H1 (cell line): ENCODE data around the gene TBCEL.

Experiments
- CTBP2 ChIP-seq: IDR thresholded peaks from 2 replicates; pipeline ENCODE4 v1.7.0; 2011; ENCODE audit warnings: borderline replicate concordance, mild to moderate bottlenecking, moderate library complexity, mixed read lengths, low read length; ENCODE audit not compliant: insufficient read depth, insufficient read length
- EP300 ChIP-seq, 2 experiments: IDR thresholded peaks; 1 replicate in 1 of 2; 2 replicates in 1 of 2; pipeline ENCODE4 v1.6.1; 2011 to 2012; ENCODE audit warnings: low read depth in 2 of 2, low read length in 2 of 2, mild to moderate bottlenecking in 2 of 2, borderline replicate concordance in 1 of 2, inconsistent platforms in 1 of 2, moderate library complexity in 1 of 2
- EZH2 ChIP-seq: fragments of 200-600 bp; sonication (generic); IDR thresholded peaks from 2 replicates; pipeline ENCODE4 v1.7.1; 2012; ENCODE audit warnings: low read depth, mild to moderate bottlenecking, moderate library complexity, low read length, inconsistent platforms; ENCODE audit not compliant: severe bottlenecking
- POLR2AphosphoS5 ChIP-seq: IDR thresholded peaks from 2 replicates; pipeline ENCODE4 v1.6.1; 2011; ENCODE audit warnings: low read depth, low read length
- POU5F1 ChIP-seq: IDR thresholded peaks from 2 replicates; pipeline ENCODE4 v1.6.1; 2011; ENCODE audit warnings: low read depth, mild to moderate bottlenecking, low read length, moderate library complexity
- SP1 ChIP-seq: IDR thresholded peaks from 2 replicates; pipeline ENCODE4 v1.6.1; 2011; ENCODE audit warnings: low read depth, low read length
- TAF1 ChIP-seq: IDR thresholded peaks from 2 replicates; pipeline ENCODE4 v1.6.1; 2011; ENCODE audit warnings: mild to moderate bottlenecking, low read depth, low read length
- YY1 ChIP-seq: IDR thresholded peaks from 2 replicates; pipeline ENCODE4 v1.6.1; 2011; ENCODE audit warnings: low read depth, mild to moderate bottlenecking, low read length
- TF ChIP-seq, protein P1 (sequence below), 3 experiments: IDR thresholded peaks; 1 replicate in 2 of 3; 2 replicates in 1 of 3; pipeline versions ENCODE4 v1.5.1 to v1.6.1; 2011; ENCODE audit warnings: low read length in 3 of 3, mild to moderate bottlenecking in 3 of 3, inconsistent platforms in 2 of 3, low read depth in 1 of 3, moderate library complexity in 1 of 3; ENCODE audit not compliant: insufficient read depth in 1 of 3; ENCODE audit errors: control extremely low read depth in 1 of 3
- TF ChIP-seq, protein P2 (sequence below): IDR thresholded peaks from 2 replicates; pipeline ENCODE4 v1.6.1; 2011; ENCODE audit warnings: low read length, improper control_type of control experiment
- TF ChIP-seq, protein P3 (sequence below): IDR thresholded peaks from 2 replicates; pipeline ENCODE4 v1.6.1; 2012; ENCODE audit warnings: inconsistent platforms

DNA sequence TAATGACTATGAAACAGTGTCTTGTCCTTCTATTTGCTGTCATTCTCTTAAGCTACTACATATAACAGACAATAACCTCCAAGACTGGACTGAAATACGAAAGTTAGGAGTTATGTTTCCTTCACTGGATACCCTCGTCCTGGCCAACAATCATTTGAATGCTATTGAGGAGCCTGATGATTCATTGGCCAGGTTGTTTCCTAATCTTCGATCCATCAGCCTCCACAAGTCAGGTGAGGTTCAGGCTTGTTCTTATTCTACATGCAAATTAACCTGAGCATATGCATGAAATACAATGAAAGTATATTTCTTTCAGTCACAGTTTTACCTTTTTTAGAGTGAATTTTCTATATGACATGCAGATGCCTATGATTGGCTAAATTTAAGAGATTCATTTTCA is 31.2 kb downstream of the TBCEL start:
- TF ChIP-seq POU5F1 (no peak), YY1 (no peak), TAF1 (no peak), EP300 (IDR thresholded peaks at IDR 0.05; ENCODE audit: borderline replicate concordance in 1 of 2, low read depth in 2 of 2, low read length in 2 of 2) (no peak), EZH2 (no peak), CTBP2 (no peak), POLR2AphosphoS5 (no peak), SP1 (no peak)
- TF ChIP-seq, protein P1, sequence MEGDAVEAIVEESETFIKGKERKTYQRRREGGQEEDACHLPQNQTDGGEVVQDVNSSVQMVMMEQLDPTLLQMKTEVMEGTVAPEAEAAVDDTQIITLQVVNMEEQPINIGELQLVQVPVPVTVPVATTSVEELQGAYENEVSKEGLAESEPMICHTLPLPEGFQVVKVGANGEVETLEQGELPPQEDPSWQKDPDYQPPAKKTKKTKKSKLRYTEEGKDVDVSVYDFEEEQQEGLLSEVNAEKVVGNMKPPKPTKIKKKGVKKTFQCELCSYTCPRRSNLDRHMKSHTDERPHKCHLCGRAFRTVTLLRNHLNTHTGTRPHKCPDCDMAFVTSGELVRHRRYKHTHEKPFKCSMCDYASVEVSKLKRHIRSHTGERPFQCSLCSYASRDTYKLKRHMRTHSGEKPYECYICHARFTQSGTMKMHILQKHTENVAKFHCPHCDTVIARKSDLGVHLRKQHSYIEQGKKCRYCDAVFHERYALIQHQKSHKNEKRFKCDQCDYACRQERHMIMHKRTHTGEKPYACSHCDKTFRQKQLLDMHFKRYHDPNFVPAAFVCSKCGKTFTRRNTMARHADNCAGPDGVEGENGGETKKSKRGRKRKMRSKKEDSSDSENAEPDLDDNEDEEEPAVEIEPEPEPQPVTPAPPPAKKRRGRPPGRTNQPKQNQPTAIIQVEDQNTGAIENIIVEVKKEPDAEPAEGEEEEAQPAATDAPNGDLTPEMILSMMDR (IDR thresholded peaks at IDR 0.05; ENCODE audit: control extremely low read depth in 1 of 3, insufficient read depth in 1 of 3, low read depth in 1 of 3, low read length in 3 of 3), result no peak
- TF ChIP-seq, protein P2, sequence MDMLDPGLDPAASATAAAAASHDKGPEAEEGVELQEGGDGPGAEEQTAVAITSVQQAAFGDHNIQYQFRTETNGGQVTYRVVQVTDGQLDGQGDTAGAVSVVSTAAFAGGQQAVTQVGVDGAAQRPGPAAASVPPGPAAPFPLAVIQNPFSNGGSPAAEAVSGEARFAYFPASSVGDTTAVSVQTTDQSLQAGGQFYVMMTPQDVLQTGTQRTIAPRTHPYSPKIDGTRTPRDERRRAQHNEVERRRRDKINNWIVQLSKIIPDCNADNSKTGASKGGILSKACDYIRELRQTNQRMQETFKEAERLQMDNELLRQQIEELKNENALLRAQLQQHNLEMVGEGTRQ, result no peak
- TF ChIP-seq, protein P3, sequence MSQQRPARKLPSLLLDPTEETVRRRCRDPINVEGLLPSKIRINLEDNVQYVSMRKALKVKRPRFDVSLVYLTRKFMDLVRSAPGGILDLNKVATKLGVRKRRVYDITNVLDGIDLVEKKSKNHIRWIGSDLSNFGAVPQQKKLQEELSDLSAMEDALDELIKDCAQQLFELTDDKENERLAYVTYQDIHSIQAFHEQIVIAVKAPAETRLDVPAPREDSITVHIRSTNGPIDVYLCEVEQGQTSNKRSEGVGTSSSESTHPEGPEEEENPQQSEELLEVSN, result no peak
